Endometrial microvascular endothelial cells (primary cell): Measurements from ENCODE around the gene GDAP2. TPM values are rescaled to one million over a fixed set of nuclear protein-coding genes. Genes with fewer than 3 reads are reported as not detected.
"Not testable (repeated sequence)": the region's sequence is repeated elsewhere in the genome, so short reads cannot be mapped to it uniquely, and the experiment has no call there.

Experiments used
- in situ Hi-C: cut with HindIII; loops from 2 replicates; pipeline ENCODE4 v1.10.0; 2017; ENCODE audit warnings: low sequenced_read_pairs, low pct_unique_long_range_greater_than_20kb; ENCODE audit errors: inconsistent ontology term
- total RNA-seq: library from RNA; depleted of rRNA; stranded (reverse); fragments of >200 nt; gene quantifications from one replicate; pipeline ENCODE4 v1.2.3, GENCODE V29; 2015; ENCODE audit errors: inconsistent ontology term

Gene GDAP2, protein sequence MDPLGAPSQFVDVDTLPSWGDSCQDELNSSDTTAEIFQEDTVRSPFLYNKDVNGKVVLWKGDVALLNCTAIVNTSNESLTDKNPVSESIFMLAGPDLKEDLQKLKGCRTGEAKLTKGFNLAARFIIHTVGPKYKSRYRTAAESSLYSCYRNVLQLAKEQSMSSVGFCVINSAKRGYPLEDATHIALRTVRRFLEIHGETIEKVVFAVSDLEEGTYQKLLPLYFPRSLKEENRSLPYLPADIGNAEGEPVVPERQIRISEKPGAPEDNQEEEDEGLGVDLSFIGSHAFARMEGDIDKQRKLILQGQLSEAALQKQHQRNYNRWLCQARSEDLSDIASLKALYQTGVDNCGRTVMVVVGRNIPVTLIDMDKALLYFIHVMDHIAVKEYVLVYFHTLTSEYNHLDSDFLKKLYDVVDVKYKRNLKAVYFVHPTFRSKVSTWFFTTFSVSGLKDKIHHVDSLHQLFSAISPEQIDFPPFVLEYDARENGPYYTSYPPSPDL
- 13.3 TPM for total RNA-seq

- in situ Hi-C loops, result no loop called here
Measured at GRCh38 chr1:117929343-117930172, at the start of gene GDAP2, which contains the start of gene WDR3. Gene GDAP2, minus strand, starts transcription at chr1:117929621. Its CDS starts 9,264 bp downstream, at chr1:117920357. Gene WDR3, plus strand, starts transcription at chr1:117929739. Its CDS starts 3,581 bp downstream, at chr1:117933320.

GRCh38 chr1:117976381-117976780 is 47.0 kb upstream of the GDAP2 start:
- in situ Hi-C loops, result no loop called here

GRCh38 chr1:117971777-117972176 is 42.4 kb upstream of the GDAP2 start:
- in situ Hi-C loops, result no loop called here

DNA sequence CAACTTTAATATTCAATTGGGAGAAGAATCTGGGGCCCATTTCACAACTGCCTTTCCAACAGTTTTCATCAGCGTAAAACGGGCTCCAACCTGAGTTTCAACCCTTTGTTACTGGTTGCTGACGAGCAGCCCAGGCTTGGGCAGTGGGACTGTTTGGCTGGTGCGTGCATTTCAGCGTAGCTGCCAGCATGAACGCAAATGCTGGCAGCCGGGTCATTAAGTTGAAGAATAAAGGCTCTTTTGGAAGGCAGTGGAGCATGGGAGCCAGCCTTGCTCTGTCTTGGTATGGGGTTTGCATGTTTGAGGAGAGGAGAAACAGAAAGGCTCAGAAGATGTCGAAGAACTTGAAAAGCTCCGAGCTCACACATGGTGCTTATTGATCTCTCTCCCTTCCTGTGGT is 40.8 kb upstream of the GDAP2 start:
- in situ Hi-C loops, result no loop called here

DNA sequence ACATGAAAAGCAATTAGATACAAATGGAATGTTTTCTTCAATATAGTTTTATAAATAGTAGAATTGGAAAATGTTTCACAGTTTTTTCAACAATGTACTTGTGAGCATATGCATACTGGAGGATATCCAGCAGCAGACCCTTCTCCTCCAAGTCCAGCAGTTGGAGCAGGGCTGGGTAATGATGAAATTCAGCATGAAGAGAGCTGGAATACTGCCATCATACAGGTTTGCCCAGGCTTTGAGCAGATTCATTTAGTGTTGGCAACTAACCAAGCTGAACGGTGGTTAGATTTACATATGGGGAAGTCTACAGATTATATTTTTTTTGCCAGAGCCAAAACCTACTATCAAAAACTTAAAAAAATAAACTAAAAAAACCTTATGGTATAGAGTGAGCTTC is 38.5 kb upstream of the GDAP2 start:
- in situ Hi-C loops, result no loop called here

- in situ Hi-C loops, result no loop called here
Measured at GRCh38 chr1:117967477-117967876, 38.1 kb upstream of the GDAP2 start.

- in situ Hi-C loops, result no loop called here
Measured at GRCh38 chr1:117964290-117965038, 35.0 kb upstream of the GDAP2 start.

GRCh38 chr1:117959364-117959763 is 29.9 kb upstream of the GDAP2 start:
- in situ Hi-C loops, result no loop called here

DNA sequence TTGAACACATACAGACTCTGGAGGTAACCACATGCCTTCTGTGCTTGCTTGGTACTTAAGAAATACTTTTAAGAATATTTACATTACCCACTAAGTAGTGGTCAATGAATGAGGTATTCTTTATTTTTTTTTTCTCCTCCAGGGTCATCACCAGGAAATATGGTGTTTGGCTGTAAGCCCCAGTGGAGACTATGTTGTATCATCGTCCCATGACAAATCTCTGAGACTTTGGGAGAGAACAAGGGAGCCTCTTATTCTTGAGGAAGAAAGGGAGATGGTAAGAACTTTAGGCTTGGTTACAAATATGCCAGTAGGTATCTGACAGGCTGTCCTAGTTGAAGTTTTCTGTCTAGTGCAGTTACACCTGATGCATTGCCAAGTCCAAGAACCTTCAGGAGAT is 23.0 kb upstream of the GDAP2 start:
- in situ Hi-C loops, result no loop called here

DNA sequence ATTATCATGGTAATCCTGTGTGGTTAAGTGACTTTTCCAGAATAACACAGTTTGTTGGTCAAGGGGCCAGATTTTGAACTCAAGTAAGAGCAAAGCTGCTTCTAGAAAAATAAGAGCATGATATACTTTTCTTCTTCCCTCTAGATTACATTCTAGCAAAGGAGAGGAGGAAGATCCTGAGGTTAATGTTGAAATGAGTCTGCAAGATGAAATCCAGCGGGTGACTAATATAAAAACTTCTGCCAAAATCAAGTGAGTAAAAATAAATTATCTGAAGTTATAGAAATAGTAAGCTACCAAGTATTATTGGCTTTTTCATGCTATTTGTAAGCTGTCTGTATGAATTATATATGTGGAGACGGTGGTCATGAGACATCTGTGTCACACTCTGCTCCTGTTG is 12.9 kb upstream of the GDAP2 start:
- in situ Hi-C loops, result no loop called here

GRCh38 chr1:117933769-117934168 is 4.3 kb upstream of the GDAP2 start:
- in situ Hi-C loops, result no loop called here

DNA sequence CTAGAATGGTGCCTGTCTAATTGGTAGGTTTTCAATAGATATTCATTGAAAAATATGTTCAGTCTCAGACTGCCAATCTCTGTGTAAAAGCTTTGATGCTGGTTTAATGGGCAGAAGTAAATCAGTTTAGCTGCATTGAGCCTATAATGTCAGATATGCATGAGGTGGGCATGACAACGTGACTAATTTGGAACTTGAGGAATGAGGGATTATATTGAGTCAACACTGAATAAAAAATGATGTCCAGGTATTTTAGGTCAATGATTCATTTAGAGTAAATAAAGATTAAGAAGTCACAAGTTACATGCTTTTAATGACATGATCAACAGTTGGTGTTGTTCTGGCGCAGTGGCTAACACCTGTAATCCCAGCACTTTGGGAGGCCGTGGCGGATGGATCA is 3.2 kb upstream of the GDAP2 start:
- in situ Hi-C loops, result no loop called here

DNA sequence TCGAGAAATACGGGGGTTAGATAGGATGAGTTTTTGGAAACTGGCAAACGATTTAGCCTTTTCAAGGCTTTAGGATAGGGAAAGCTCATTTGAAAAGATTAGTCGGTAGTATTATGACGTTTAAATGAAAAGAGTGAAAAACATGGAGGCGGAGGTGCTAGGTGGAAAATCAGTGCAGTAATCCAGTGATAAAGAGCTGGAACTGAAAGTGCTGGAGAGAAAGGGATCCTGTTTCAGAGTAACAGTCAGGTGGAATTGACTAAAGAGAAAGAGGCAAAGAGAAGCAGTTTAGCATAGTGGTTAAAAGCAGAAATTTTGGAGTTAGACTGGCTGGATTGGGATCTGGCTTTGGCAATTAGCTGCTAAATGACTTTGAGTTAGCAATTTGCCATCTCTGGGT is 1.1 kb upstream of the GDAP2 start:
- in situ Hi-C loops, result no loop called here

- in situ Hi-C loops, result no loop called here
Measured at GRCh38 chr1:117930173-117930447, 689 bp upstream of the GDAP2 start.

- in situ Hi-C loops, result no loop called here
Measured at GRCh38 chr1:117928881-117929342, 509 bp downstream of the GDAP2 start.

DNA sequence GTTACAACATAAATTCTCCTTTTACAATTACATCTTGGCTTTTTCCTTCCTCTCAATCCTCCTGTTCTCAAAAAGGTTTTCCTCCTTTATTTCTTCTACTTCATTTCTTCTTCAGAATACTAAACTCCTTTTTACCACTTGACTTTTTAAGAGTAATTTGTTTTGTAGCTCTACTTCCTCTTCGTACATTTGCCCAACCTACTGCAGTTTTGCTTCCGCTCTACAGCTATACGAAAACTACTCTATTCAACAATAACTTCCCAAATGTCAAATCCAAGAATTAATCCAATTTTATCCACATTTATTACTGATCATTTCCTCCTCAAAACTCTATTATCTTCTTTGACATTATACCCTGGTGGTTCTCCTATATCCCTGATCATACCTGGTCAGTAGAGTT is 3.4 kb downstream of the GDAP2 start:
- in situ Hi-C loops, result no loop called here

DNA sequence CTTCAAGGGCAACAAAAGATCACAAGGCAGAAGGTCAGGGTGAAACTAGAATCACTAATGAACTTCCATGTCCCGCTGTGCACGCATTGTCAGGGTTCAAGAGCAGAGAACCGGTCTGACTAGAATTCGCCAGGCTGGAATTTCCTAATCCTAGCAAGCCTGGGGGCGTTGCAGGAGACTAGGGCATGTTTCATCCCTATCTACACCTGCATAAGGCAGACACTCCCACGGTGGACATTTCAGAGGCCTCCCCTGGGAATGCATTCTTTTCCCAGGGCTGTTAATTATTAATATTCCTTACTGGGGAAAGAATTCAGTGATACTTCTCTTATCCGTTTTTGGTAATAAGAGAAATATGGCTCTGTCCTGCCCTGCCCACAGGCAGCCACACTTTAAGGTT is 6.7 kb downstream of the GDAP2 start:
- in situ Hi-C loops, result not testable (repeated sequence)

GRCh38 chr1:117921991-117922390 is 7.4 kb downstream of the GDAP2 start:
- in situ Hi-C loops, result no loop called here

- in situ Hi-C loops, result no loop called here
Measured at GRCh38 chr1:117919376-117919775, 10.0 kb downstream of the GDAP2 start.
